Activated CD4-positive, CD25-positive, alpha-beta regulatory T cell treated with anti-CD3 and anti-CD28 coated beads, Interleukin-2, amount 50 U/mL, for 16 hours (primary cell): Measurements from ENCODE around the gene RHBDL2.
"Not testable (repeated sequence)": the region's sequence is repeated elsewhere in the genome, so short reads cannot be mapped to it uniquely, and the experiment has no call there.

Experiments used
- DNase-seq: peaks from one replicate; pipeline ENCODE4 v3.0.0-alpha.2; 2020; ENCODE audit warnings: low read depth, low spot score

The RHBDL2 gene

DNA sequence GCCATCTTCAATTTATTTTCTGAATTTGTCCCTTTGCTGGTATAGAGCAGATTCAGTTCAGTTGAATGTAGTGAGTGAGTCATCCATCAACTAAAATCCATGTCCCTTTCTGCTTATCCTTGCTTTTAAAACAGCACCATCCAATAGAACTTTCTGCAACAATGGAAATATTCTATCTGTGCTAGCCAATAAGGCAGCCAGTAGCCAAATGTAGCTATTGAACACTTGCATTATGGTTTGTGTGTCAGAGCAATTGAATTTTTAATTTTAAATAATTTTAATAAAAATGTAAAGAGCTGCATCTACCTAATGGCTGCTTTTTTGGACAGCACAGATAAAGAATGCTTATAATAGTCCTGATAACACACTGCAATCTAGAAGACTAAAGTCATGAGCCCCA lies 60.1 kb downstream of the RHBDL2 start, which contains the start of gene GJA9:
GJA9 (minus strand) TSS at position 101 of the 400 bp plus-strand sequence. CDS start 5,489 bp downstream, outside the sequence.
- no peak for DNase-seq

- DNase-seq, result no peak
Measured at GRCh38 chr1:38875811-38876210, 65.8 kb downstream of the RHBDL2 start.

DNA sequence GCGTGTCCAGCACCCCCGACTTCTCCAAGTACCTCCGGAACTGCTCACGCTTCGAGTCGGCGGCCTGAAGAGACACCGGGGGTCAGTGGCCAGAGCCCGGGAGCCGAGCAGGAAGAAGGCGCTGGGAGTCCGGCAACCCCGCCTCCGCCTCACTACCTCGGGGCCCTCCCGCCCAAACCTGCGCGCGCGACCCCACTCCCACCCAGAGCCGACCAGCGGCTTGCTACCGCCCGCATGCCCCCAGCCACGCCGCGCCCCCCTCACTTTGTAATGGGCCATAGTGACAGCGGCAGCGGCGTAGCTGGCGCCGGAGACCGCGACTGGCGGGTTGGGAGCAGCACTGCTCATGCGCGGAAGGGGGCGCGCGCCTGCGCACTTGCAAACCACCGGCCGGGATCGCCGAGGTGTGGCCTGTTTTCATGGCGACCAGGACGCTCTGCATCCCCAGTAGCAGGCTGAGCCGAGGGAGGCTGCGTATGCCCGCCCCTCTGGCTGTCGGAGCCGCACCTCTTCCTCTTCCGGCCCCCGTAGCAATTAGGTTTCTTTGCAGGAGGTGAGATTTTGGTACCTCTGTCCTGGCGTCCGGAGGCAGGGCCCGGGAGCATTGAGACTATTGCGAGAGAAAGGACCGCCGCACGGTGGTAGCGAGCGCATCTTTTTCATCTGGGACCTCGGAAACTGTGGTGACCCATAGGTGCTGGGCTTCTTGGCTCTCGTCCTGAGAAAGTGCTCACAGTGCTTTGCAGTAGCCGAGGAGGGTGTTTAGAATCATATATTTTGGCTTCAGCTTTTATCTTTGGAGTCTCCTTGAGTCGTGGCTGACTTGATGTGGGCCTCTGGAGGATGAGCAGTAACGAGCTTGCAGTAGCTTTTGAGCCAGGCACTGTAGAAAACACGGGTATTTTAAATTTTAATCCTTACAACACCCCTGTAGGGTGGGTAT lies 68.3 kb downstream of the RHBDL2 start, which contains the start of gene MYCBP:
MYCBP (minus strand) TSS at position 322 of the 943 bp plus-strand sequence; CDS start at position 279, 43 bp downstream.
- DNase-seq, result peak; percentile 92

GRCh38 chr1:38872401-38873026 lies 69.1 kb downstream of the RHBDL2 start:
- no peak for DNase-seq

- no peak for DNase-seq
Measured at GRCh38 chr1:38870996-38871395, 70.6 kb downstream of the RHBDL2 start.

GRCh38 chr1:38867208-38867607 lies 74.4 kb downstream of the RHBDL2 start:
- no peak for DNase-seq

DNA sequence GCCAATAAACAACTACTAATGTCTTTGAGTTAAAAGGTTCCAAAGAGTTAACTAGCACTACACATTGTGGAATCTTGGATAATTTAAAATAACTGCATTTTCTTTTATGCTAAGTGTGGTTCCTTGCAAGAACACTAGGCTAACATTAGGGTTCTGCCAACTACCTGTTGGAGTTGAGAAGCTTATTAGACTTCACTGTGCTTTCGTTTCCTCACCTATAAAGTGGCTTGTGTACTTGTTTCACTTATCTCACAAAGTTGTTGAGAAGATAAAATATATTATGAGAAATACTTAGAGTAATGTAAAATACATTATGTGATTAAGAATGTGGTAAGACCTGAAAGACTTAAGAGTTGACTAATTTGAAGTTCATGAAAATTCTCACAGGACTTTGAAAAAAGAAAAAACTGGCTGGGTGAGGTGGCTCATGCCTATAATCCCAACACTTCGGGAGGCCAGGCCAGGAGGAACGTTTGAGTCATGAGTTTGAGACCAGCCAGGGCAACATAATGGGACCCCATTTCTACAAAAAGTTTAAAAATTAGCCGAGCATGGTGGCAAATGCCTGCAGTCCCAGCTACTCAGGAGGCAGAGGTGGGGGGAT lies 76.4 kb downstream of the RHBDL2 start:
- DNase-seq, result no peak

DNA sequence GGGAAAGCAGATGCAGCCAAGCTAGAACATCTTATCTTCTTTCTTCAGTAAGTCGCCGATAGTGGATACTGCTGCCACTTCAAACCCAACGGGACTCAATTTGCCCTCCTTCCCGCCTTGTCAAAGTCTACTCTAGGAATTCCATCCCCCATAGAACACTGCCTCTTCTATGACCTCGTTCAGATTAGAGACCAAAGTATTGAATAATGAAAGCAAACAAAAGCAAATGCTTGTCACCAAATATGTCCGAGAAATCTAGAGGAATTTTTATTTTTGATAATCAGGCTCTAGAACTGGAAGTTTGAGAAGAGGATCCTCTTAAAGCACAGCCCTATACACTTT lies 81.2 kb downstream of the RHBDL2 start:
- DNase-seq, result no peak

DNA sequence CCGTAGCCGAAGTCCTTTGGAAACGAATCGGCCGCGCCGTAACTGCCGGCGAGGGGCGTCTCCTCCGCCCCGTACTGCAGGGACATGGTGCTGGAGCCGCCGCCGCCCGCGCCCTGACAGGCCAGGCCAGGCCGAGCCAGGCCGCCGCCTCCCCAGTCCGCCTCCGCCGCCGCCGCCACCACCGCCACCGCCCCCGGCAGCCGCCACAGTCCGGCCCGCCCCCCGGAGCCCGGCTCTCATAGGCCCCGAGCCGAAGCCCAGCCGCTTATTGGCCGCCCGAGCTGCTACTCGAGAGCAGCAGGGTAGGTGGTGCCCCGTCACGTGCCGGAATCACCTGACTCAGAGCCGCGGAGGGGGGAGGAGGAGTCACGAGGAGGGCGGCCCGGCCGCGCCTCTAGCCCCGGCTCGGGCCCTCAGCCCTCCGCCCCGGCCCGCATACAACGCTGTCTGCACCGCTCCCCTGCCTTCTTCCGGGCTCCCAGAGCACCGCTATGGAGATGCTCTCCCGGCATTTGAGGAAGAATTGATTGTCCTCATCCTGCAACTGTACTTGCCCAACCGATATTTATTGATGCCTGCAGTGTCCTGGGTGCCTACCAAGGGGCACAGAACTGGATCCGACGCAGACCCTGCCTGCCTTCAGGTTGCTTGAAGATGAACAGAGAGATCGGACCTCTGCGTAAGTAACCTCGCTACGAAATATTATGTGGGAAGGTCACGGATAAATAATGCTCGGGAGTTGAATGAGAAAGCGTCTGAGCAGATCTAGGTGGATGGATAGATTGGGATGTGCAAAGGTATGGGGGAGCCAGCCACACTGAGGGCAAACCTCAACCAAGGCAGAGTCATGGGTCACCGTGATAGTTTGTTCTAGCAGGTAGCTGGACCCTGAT lies 81.8 kb downstream of the RHBDL2 start, which contains the start of gene RRAGC:
RRAGC (minus strand) TSS at position 212 of the 893 bp plus-strand sequence; CDS start at position 86, 126 bp downstream.
- DNase-seq, result peak; percentile 98

GRCh38 chr1:38858833-38859560 lies 82.6 kb downstream of the RHBDL2 start:
- DNase-seq, result no peak

DNA sequence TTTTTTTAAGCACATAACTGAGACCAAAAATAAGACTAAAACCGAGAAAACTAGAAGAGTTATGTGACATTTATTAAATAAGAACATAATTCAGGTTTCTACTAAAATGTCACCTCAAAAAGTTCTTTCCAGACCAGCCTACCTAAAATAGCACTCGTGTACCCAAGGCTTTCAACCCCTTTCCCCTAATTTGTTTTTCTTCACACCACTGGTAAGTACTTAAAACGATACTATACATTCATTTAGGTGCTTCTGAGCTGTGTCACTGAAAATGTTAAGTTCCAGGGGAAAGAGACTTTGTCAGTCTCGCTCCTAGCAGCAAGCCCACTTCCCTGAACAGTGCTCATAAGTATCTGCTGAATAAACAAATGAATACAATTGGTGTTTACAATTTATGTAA lies 88.8 kb downstream of the RHBDL2 start:
- DNase-seq, result no peak

- no peak for DNase-seq
Measured at GRCh38 chr1:38848071-38848470, 93.6 kb downstream of the RHBDL2 start.

DNA sequence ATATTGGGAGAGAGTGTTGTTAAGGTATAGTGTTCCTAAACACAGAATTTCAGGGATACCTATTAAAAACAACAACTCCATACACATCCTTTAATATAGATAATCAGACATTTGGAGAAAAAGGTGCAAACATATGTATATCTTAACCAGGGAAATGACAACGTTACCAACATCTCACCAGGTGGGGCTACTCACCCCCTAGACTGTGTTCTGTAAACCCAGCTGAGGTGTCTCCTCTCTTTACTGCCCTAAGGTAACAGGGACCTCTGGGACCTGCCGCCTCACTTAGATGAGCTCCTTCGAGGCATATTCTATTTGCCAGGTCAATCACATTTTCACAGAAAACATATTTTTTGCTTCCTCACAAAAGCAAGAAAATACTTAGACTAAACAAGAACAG lies 95.4 kb downstream of the RHBDL2 start:
- no peak for DNase-seq

DNA sequence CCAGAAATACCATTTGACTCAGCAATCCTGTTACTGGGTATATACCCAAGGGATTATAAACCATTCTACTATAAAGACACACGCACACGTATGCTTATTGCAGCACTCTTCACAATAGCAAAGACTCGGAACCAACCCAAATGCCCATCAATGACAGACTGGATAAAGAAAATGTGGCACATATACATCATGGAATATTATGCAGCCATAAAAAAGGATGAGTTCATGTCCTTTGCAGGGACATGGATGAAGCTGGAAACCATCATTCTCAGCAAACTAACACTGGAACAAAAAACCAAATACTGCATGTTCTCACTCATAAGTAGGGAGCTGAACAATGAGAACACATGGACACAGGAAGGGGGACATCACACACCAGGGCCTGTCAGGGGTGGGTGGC lies 96.5 kb downstream of the RHBDL2 start:
- not testable (repeated sequence) for DNase-seq

GRCh38 chr1:38840281-38840680 lies 101.3 kb downstream of the RHBDL2 start:
- no peak for DNase-seq

DNA sequence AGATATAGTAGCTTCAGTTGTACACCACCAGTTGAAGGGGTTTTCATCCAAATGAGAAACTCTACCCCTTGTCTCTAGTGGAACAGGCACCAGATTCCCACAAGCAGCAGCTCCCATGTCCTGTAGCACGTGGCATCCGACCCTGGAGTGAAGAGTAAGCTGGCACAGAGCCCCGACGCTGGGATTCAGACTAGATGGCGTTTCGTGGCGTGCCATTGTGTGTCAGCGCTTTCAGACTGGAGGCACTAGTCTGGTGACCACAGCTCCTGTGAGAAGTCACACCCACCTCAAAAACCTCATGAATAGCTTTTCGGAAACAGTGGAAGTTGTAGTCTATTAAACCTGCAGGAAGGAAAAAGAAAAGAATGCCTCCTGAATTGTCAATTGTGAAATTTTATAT lies 102.3 kb downstream of the RHBDL2 start:
- DNase-seq, result no peak

GRCh38 chr1:38836316-38836715 lies 105.3 kb downstream of the RHBDL2 start:
- not testable (repeated sequence) for DNase-seq
